Fibroblast of lung (primary cell): Measurements from ENCODE around the gene PSD4. TPM values are rescaled to one million over a fixed set of nuclear protein-coding genes. Genes with fewer than 3 reads are reported as not detected.

Experiments used
- DNase-seq, 2 donors: peaks; one replicate each; pipeline versions ENCODE4 v3.0.0 to v3.0.0-alpha.2; 2010; ENCODE audit warnings: low read depth in 2 of 2
- H2AFZ ChIP-seq: 2 replicates; pipeline ENCODE4 v1.5.1; 2012; ENCODE audit warnings: low read length, control low read depth, inconsistent platforms
- H3K27ac ChIP-seq: 2 replicates; pipeline ENCODE4 v1.5.1; 2011; ENCODE audit warnings: low read length, control low read depth; ENCODE audit not compliant: insufficient read depth
- H3K27me3 ChIP-seq: 2 replicates; pipeline ENCODE4 v1.5.1; 2011; ENCODE audit warnings: mild to moderate bottlenecking, low read length; ENCODE audit not compliant: control insufficient read depth, insufficient read depth
- H3K36me3 ChIP-seq: 2 replicates; pipeline ENCODE4 v1.5.1; 2011; ENCODE audit warnings: low read length; ENCODE audit not compliant: control insufficient read depth, insufficient read depth
- H3K4me1 ChIP-seq: 2 replicates; pipeline ENCODE4 v1.5.1; 2011; ENCODE audit warnings: low read length; ENCODE audit not compliant: control insufficient read depth, insufficient read depth; ENCODE audit errors: extremely low read depth
- H3K4me2 ChIP-seq: 2 replicates; pipeline ENCODE4 v1.5.1; 2011; ENCODE audit warnings: low read length, control low read depth; ENCODE audit not compliant: insufficient read depth; ENCODE audit errors: extremely low read depth
- H3K4me3 ChIP-seq, 4 experiments: fragments of 200-600 bp in 1 of 4; sonication (generic) in 1 of 4; replicated peaks in 1 of 4; 2 replicates each; pipeline ENCODE4 v1.5.1; 2011 to 2016; ENCODE audit warnings: low read length in 4 of 4, low read depth in 3 of 4, mild to moderate bottlenecking in 3 of 4, control low read depth in 2 of 4, inconsistent platforms in 1 of 4, mixed read lengths in 1 of 4; ENCODE audit not compliant: insufficient read depth in 1 of 4; ENCODE audit errors: control extremely low read depth in 1 of 4
- H3K79me2 ChIP-seq: 2 replicates; pipeline ENCODE4 v1.5.1; 2012; ENCODE audit warnings: mild to moderate bottlenecking, low read length, inconsistent platforms; ENCODE audit not compliant: control insufficient read depth, insufficient read depth
- H3K9ac ChIP-seq: 2 replicates; pipeline ENCODE4 v1.5.1; 2011; ENCODE audit warnings: mild to moderate bottlenecking, low read length, control low read depth; ENCODE audit not compliant: insufficient read depth
- H3K9me3 ChIP-seq: 2 replicates; pipeline ENCODE4 v1.5.1; 2012; ENCODE audit warnings: low read depth, low read length; ENCODE audit not compliant: control insufficient read depth, insufficient read depth
- H4K20me1 ChIP-seq: 2 replicates; pipeline ENCODE4 v1.5.1; 2011; ENCODE audit warnings: low read length; ENCODE audit not compliant: control insufficient read depth, insufficient read depth; ENCODE audit errors: extremely low read depth
- CTCF ChIP-seq, 2 donors: IDR thresholded peaks in 1 of 2; conservative IDR thresholded peaks in 1 of 2; 1 replicate in 1 of 2; 2 replicates in 1 of 2; pipeline ENCODE4 v1.5.1; 2011 to 2012; ENCODE audit warnings: low read length in 2 of 2, control low read depth in 1 of 2, inconsistent platforms in 1 of 2, low read depth in 1 of 2, mild to moderate bottlenecking in 1 of 2
- EZH2 ChIP-seq: IDR thresholded peaks from 2 replicates; pipeline ENCODE4 v1.5.1; 2012; ENCODE audit warnings: low read length, control low read depth, mild to moderate bottlenecking; ENCODE audit errors: missing control alignments
- polyA plus RNA-seq, 2 donors: library from polyadenylated mRNA; depleted of rRNA in 1 of 2; stranded (reverse) in 1 of 2; unstranded in 1 of 2; fragments of >200 nt; gene quantifications; 2 replicates each; pipeline ENCODE4 v1.2.1, GENCODE V29; 2011 to 2012; ENCODE audit warnings: missing spikeins in 1 of 2
- total RNA-seq: library from RNA; depleted of rRNA; stranded (reverse); fragments of >200 nt; gene quantifications from 2 replicates; pipeline ENCODE4 v1.2.1, GENCODE V29; 2014

Gene PSD4
- total and polyA plus RNA-seq, 2 donors (not counting 1 experiment from before 2014, with no cell fraction given), result 1.0 to 6.1 TPM

GRCh38 chr2:113124984-113125855 is 48.6 kb upstream of the PSD4 start:
- H3K4me1 ChIP-seq, result no peaks in the 10 kb centered on the region
- H3K4me3 ChIP-seq, result no peak overlapping the region
- H3K9me3 ChIP-seq, result no peaks in the 10 kb centered on the region
- H3K36me3 ChIP-seq, result no peaks in the 10 kb centered on the region
- no peaks in the 10 kb centered on the region for H3K79me2 ChIP-seq
- no peak overlapping the region for H3K27ac ChIP-seq
- H3K27me3 ChIP-seq, result peaks cover 6% of the 10 kb centered on the region
- no peaks in the 10 kb centered on the region for H4K20me1 ChIP-seq
- peak in 1 of 2 donors; percentile 6 for DNase-seq
- no peak overlapping the region for H3K9ac ChIP-seq
- no peak overlapping the region for H2AFZ ChIP-seq
- TF ChIP-seq EZH2 (no peak), CTCF (conservative IDR thresholded peaks at IDR 0.05 in 1 of 2, IDR thresholded peaks at IDR 0.05 in 1 of 2; ENCODE audit: low read depth in 1 of 2, low read length in 2 of 2) (no peak)
- H3K4me2 ChIP-seq, result no peak overlapping the region

GRCh38 chr2:113126845-113127645 is 46.7 kb upstream of the PSD4 start, which contains the start of gene IL1RN:
Gene IL1RN (plus strand): TSS chr2:113127598. CDS start chr2:113127625, 27 bp downstream.
- H3K4me1 ChIP-seq, result no peaks in the 10 kb centered on the region
- H2AFZ ChIP-seq, result no peak within 1 kb of the TSS
- H4K20me1 ChIP-seq, result no peaks in the 10 kb centered on the region
- H3K79me2 ChIP-seq, result no peaks in the 10 kb centered on the region
- H3K9me3 ChIP-seq, result no peaks in the 10 kb centered on the region
- no peaks in the 10 kb centered on the region for H3K36me3 ChIP-seq
- no peak within 1 kb of the TSS for H3K4me2 ChIP-seq
- no peak within 1 kb of the TSS for H3K9ac ChIP-seq
- peaks cover 2% of the 10 kb centered on the region for H3K27me3 ChIP-seq
- no peak for TF ChIP-seq CTCF (conservative IDR thresholded peaks at IDR 0.05 in 1 of 2, IDR thresholded peaks at IDR 0.05 in 1 of 2; ENCODE audit: low read depth in 1 of 2, low read length in 2 of 2)
- TF ChIP-seq EZH2, result no peak
- H3K27ac ChIP-seq, result no peak within 1 kb of the TSS
- H3K4me3 ChIP-seq, result no peak within 1 kb of the TSS
- no peak for DNase-seq
